HepG2 (cell line): ENCODE measurements around the gene VEGFA. TPM values are rescaled to one million over a fixed set of nuclear protein-coding genes. Genes with fewer than 3 reads are reported as not detected.

Source experiments
- ASH2L ChIP-seq: fragments of 300-600, 200-600 bp; sonication (generic); IDR thresholded peaks from 2 replicates; pipeline ENCODE4 v1.7.0; 2017; ENCODE audit warnings: low read depth, mild to moderate bottlenecking, moderate library complexity, mixed read lengths, low read length; ENCODE audit not compliant: insufficient read length
- ELK4 ChIP-seq: sonication (generic); formaldehyde crosslinking; IDR thresholded peaks from 2 replicates; pipeline ENCODE4 v1.9.0; 2021; ENCODE audit warnings: missing genetic modification reagents, borderline replicate concordance
- ERF ChIP-seq: IDR thresholded peaks from 2 replicates; pipeline ENCODE4 v1.6.1; 2018; ENCODE audit warnings: missing biosample characterization, missing genetic modification reagents
- FLYWCH1 ChIP-seq: sonication (generic); formaldehyde crosslinking; IDR thresholded peaks from 2 replicates; pipeline ENCODE4 v1.8.1; 2023; ENCODE audit warnings: mild to moderate bottlenecking, missing genetic modification reagents
- FOXO1 ChIP-seq: sonication (generic); formaldehyde crosslinking; IDR thresholded peaks from 2 replicates; pipeline ENCODE4 v1.4.0; 2020; ENCODE audit warnings: missing genetic modification reagents
- GPN1 ChIP-seq: sonication (generic); formaldehyde crosslinking; IDR thresholded peaks from 2 replicates; pipeline ENCODE4 v1.5.1; 2020; ENCODE audit warnings: missing genetic modification reagents, borderline replicate concordance
- HMGXB3 ChIP-seq: sonication (generic); formaldehyde crosslinking; IDR thresholded peaks from 2 replicates; pipeline ENCODE4 v1.4.0; 2020; ENCODE audit warnings: missing genetic modification reagents, borderline replicate concordance
- HNRNPH1 ChIP-seq: fragments of 200-400 bp; formaldehyde crosslinking; optimal IDR thresholded peaks from 2 replicates; pipeline ENCODE3; 2017; ENCODE audit warnings: mild to moderate bottlenecking, low read depth, low read length
- ISX ChIP-seq: sonication (generic); formaldehyde crosslinking; conservative IDR thresholded peaks from 2 replicates; pipeline ENCODE4 v1.5.0; 2020; ENCODE audit warnings: missing genetic modification reagents
- KDM4B ChIP-seq: sonication (generic); formaldehyde crosslinking; IDR thresholded peaks from 2 replicates; pipeline ENCODE4 v1.4.0; 2020; ENCODE audit warnings: missing genetic modification reagents
- MIER2 ChIP-seq: IDR thresholded peaks from 2 replicates; pipeline ENCODE4 v1.6.1; 2016; ENCODE audit warnings: missing biosample characterization, missing genetic modification reagents
- NAIF1 ChIP-seq: sonication (generic); formaldehyde crosslinking; IDR thresholded peaks from 2 replicates; pipeline ENCODE4 v1.5.0; 2020; ENCODE audit warnings: mild to moderate bottlenecking, missing genetic modification reagents, borderline replicate concordance
- SMC3 ChIP-seq: IDR thresholded peaks from 2 replicates; pipeline ENCODE4 v1.6.1; 2011; ENCODE audit warnings: low read length, improper control_type of control experiment
- TARDBP ChIP-seq: sonication (generic); formaldehyde crosslinking; IDR thresholded peaks from 2 replicates; pipeline ENCODE4 v1.8.0; 2022; ENCODE audit warnings: mild to moderate bottlenecking, missing genetic modification reagents
- ZBTB2 ChIP-seq: sonication (generic); formaldehyde crosslinking; IDR thresholded peaks from 2 replicates; pipeline ENCODE4 v1.8.0; 2022; ENCODE audit warnings: low read depth, missing genetic modification reagents
- ZFP62 ChIP-seq: sonication (generic); formaldehyde crosslinking; IDR thresholded peaks from 2 replicates; pipeline ENCODE4 v1.4.0; 2020; ENCODE audit warnings: missing genetic modification reagents
- ZNF530 ChIP-seq: sonication (generic); formaldehyde crosslinking; IDR thresholded peaks from 2 replicates; pipeline ENCODE4 v1.5.0; 2020; ENCODE audit warnings: low read depth, mild to moderate bottlenecking, missing genetic modification reagents
- ZNF569 ChIP-seq: sonication (generic); formaldehyde crosslinking; IDR thresholded peaks from 2 replicates; pipeline ENCODE4 v1.5.0; 2020; ENCODE audit warnings: mild to moderate bottlenecking, missing genetic modification reagents, moderate library complexity, borderline replicate concordance
- ZNF615 ChIP-seq: sonication (generic); formaldehyde crosslinking; IDR thresholded peaks from 2 replicates; pipeline ENCODE4 v1.5.0; 2020; ENCODE audit warnings: mild to moderate bottlenecking, missing genetic modification reagents, borderline replicate concordance
- ZSCAN25 ChIP-seq: sonication (generic); formaldehyde crosslinking; IDR thresholded peaks from 2 replicates; pipeline ENCODE4 v1.8.0; 2022; ENCODE audit warnings: mild to moderate bottlenecking, missing genetic modification reagents
- ZUFSP ChIP-seq: sonication (generic); formaldehyde crosslinking; IDR thresholded peaks from 2 replicates; pipeline ENCODE4 v1.9.0; 2021; ENCODE audit warnings: missing genetic modification reagents, mild to moderate bottlenecking, borderline replicate concordance
- polyA plus RNA-seq, 8 experiments: library from polyadenylated mRNA; depleted of rRNA in 3 of 8; stranded (reverse) in 7 of 8; unstranded in 1 of 8; fragments of >200 nt; fragmentation: Illumina TruSeq in 4 of 8; extraction: Trizol in 4 of 8; gene quantifications; 2 replicates each; pipeline versions ENCODE4 v1.2.1 to v1.2.3, GENCODE V29; 2011 to 2016; ENCODE audit warnings: low read depth in 4 of 8, missing spikeins in 1 of 8, mixed read lengths in 1 of 8; ENCODE audit not compliant: insufficient read depth in 1 of 8
- total RNA-seq, 5 experiments: library from RNA; depleted of rRNA; stranded (reverse); fragments of >200 nt; fragmentation: Illumina TruSeq; extraction: Trizol; gene quantifications; 2 replicates each; pipeline ENCODE4 v1.2.3, GENCODE V29; 2016; ENCODE audit warnings: low read depth in 1 of 5

Gene VEGFA
- total and polyA plus RNA-seq, 2 of the 13 experiments (the other 11 are each of a cell fraction or from before 2014, with no cell fraction given): 68.1 to 629 TPM

- TF ChIP-seq ZUFSP (CRISPR knock-in tag) (no peak), ZNF530 (CRISPR knock-in tag) (no peak), ZNF569 (CRISPR knock-in tag) (no peak), HNRNPH1 (peak; percentile 88), HMGXB3 (CRISPR knock-in tag) (no peak), ERF (CRISPR knock-in tag) (no peak), NAIF1 (CRISPR knock-in tag) (no peak), ZFP62 (CRISPR knock-in tag) (no peak), TARDBP (CRISPR knock-in tag) (no peak), ZNF615 (no peak), ASH2L (no peak), SMC3 (0 out of 2 replicates have a peak, but pooled peaks have one; percentile 28), KDM4B (CRISPR knock-in tag) (0 out of 2 replicates have a peak, but pooled peaks have one; percentile 6), GPN1 (CRISPR knock-in tag) (no peak), FOXO1 (CRISPR knock-in tag) (no peak; the same call in 1 of the 2 replicates), FLYWCH1 (CRISPR knock-in tag) (no peak), ZSCAN25 (CRISPR knock-in tag) (peak; percentile 21; the same call in 1 of the 2 replicates), ELK4 (CRISPR knock-in tag) (no peak), ZBTB2 (CRISPR knock-in tag) (no peak), ISX (CRISPR knock-in tag) (no peak), MIER2 (CRISPR knock-in tag) (no peak)
Measured at GRCh38 chr6:43773050-43773979, 3.3 kb downstream of the VEGFA start (continued).
